ENCODE results near the gene RNF14. TPM values are rescaled to one million over a fixed set of nuclear protein-coding genes. Genes with fewer than 3 reads are reported as not detected.

Gene RNF14
- total RNA-seq, 2 experiments from 2014 or later: 44.9 to 45.4 TPM

GRCh38 chr5:141940695-141941271, 28.1 kb upstream of the RNF14 start:
- H3K9me3 Mint-ChIP-seq: no peaks in the 10 kb centered on the region
- no peaks in the 10 kb centered on the region for H3K27me3 Mint-ChIP-seq
- no peaks in the 10 kb centered on the region for H3K36me3 Mint-ChIP-seq
- H3K4me3 Mint-ChIP-seq: no peak overlapping the region
- no peaks in the 10 kb centered on the region for H3K4me1 Mint-ChIP-seq
- no peak overlapping the region for H3K27ac Mint-ChIP-seq
- no peak for DNase-seq

- DNase-seq: no peak
- Mint-ChIP-seq H3K36me3 (no peaks in the 10 kb centered on the region), H3K4me1 (no peaks in the 10 kb centered on the region), H3K9me3 (no peaks in the 10 kb centered on the region), H3K4me3 (no peak overlapping the region), H3K27me3 (no peaks in the 10 kb centered on the region), H3K27ac (no peak overlapping the region)
These were observed 27.6 kb upstream of the RNF14 start for GRCh38 chr5:141941307-141941706.

- no peak overlapping the region for H3K27ac Mint-ChIP-seq
- H3K4me1 Mint-ChIP-seq: no peaks in the 10 kb centered on the region
These were observed 27.1 kb upstream of the RNF14 start for GRCh38 chr5:141941779-141942178.

GRCh38 chr5:141942185-141942857, 26.6 kb upstream of the RNF14 start:
- Mint-ChIP-seq H3K27ac (no peak overlapping the region), H3K9me3 (no peaks in the 10 kb centered on the region), H3K4me1 (no peaks in the 10 kb centered on the region), H3K36me3 (no peaks in the 10 kb centered on the region), H3K27me3 (no peaks in the 10 kb centered on the region), H3K4me3 (no peak overlapping the region)
- DNase-seq: no peak

More at GRCh38 chr5:141941779-141942178, 27.1 kb upstream of the RNF14 start:
- Mint-ChIP-seq H3K27me3 (no peaks in the 10 kb centered on the region), H3K36me3 (no peaks in the 10 kb centered on the region), H3K4me3 (no peak overlapping the region), H3K9me3 (no peaks in the 10 kb centered on the region)
- no peak for DNase-seq

GRCh38 chr5:141944076-141944475, 24.8 kb upstream of the RNF14 start:
- no peaks in the 10 kb centered on the region for H3K27me3 Mint-ChIP-seq
- no peaks in the 10 kb centered on the region for H3K36me3 Mint-ChIP-seq
- H3K27ac Mint-ChIP-seq: no peak overlapping the region

GRCh38 chr5:141945511-141946051, 23.3 kb upstream of the RNF14 start:
- H3K4me1 Mint-ChIP-seq: peaks cover 3% of the 10 kb centered on the region

More at GRCh38 chr5:141944076-141944475, 24.8 kb upstream of the RNF14 start:
- no peaks in the 10 kb centered on the region for H3K4me1 Mint-ChIP-seq
- no peak overlapping the region for H3K4me3 Mint-ChIP-seq
- DNase-seq: no peak
- H3K9me3 Mint-ChIP-seq: no peaks in the 10 kb centered on the region

GRCh38 chr5:141947316-141947715, 21.6 kb upstream of the RNF14 start:
- Mint-ChIP-seq H3K36me3 (no peaks in the 10 kb centered on the region), H3K4me1 (peaks cover 12% of the 10 kb centered on the region), H3K27me3 (no peaks in the 10 kb centered on the region), H3K4me3 (no peak overlapping the region), H3K27ac (no peak overlapping the region), H3K9me3 (no peaks in the 10 kb centered on the region)
- DNase-seq: no peak

More at GRCh38 chr5:141945511-141946051, 23.3 kb upstream of the RNF14 start:
- DNase-seq: no peak
- no peak overlapping the region for H3K27ac Mint-ChIP-seq
- H3K36me3 Mint-ChIP-seq: no peaks in the 10 kb centered on the region
- no peaks in the 10 kb centered on the region for H3K9me3 Mint-ChIP-seq
- H3K27me3 Mint-ChIP-seq: no peaks in the 10 kb centered on the region
- H3K4me3 Mint-ChIP-seq: no peak overlapping the region

- no peak overlapping the region for H3K27ac Mint-ChIP-seq
- H3K36me3 Mint-ChIP-seq: no peaks in the 10 kb centered on the region
- H3K27me3 Mint-ChIP-seq: no peaks in the 10 kb centered on the region
- DNase-seq: no peak
- H3K9me3 Mint-ChIP-seq: no peaks in the 10 kb centered on the region
- H3K4me3 Mint-ChIP-seq: no peak overlapping the region
- peaks cover 12% of the 10 kb centered on the region for H3K4me1 Mint-ChIP-seq
These were observed 20.1 kb upstream of the RNF14 start for GRCh38 chr5:141948812-141949211.

- peaks cover 12% of the 10 kb centered on the region for H3K4me1 Mint-ChIP-seq
- H3K27me3 Mint-ChIP-seq: no peaks in the 10 kb centered on the region
- H3K27ac Mint-ChIP-seq: no peak overlapping the region
- no peaks in the 10 kb centered on the region for H3K36me3 Mint-ChIP-seq
- no peak for DNase-seq
- no peak overlapping the region for H3K4me3 Mint-ChIP-seq
- H3K9me3 Mint-ChIP-seq: no peaks in the 10 kb centered on the region
These were observed 19.4 kb upstream of the RNF14 start for GRCh38 chr5:141949511-141949910.

- H3K4me1 Mint-ChIP-seq: peaks cover 12% of the 10 kb centered on the region
- no peak for DNase-seq
- H3K4me3 Mint-ChIP-seq: no peak overlapping the region
- H3K27me3 Mint-ChIP-seq: no peaks in the 10 kb centered on the region
- no peak overlapping the region for H3K27ac Mint-ChIP-seq
- no peaks in the 10 kb centered on the region for H3K9me3 Mint-ChIP-seq
- no peaks in the 10 kb centered on the region for H3K36me3 Mint-ChIP-seq
These were observed 18.5 kb upstream of the RNF14 start for GRCh38 chr5:141950207-141951005.

- Mint-ChIP-seq H3K27ac (no peak overlapping the region), H3K27me3 (no peaks in the 10 kb centered on the region), H3K9me3 (no peaks in the 10 kb centered on the region), H3K4me1 (peaks cover 12% of the 10 kb centered on the region), H3K4me3 (no peak overlapping the region), H3K36me3 (no peaks in the 10 kb centered on the region)
- peak; percentile 52 for DNase-seq
These were observed 17.5 kb upstream of the RNF14 start for GRCh38 chr5:141951332-141951781.

GRCh38 chr5:141952020-141952419, 16.9 kb upstream of the RNF14 start:
- Mint-ChIP-seq H3K4me3 (no peak overlapping the region), H3K27me3 (no peaks in the 10 kb centered on the region), H3K9me3 (no peaks in the 10 kb centered on the region), H3K4me1 (peaks cover 12% of the 10 kb centered on the region), H3K27ac (no peak overlapping the region), H3K36me3 (no peaks in the 10 kb centered on the region)
- DNase-seq: no peak

GRCh38 chr5:141954194-141954593, 14.7 kb upstream of the RNF14 start:
- H3K9me3 Mint-ChIP-seq: no peaks in the 10 kb centered on the region
- no peak overlapping the region for H3K27ac Mint-ChIP-seq
- no peak overlapping the region for H3K4me3 Mint-ChIP-seq
- no peaks in the 10 kb centered on the region for H3K27me3 Mint-ChIP-seq
- peaks cover 3% of the 10 kb centered on the region for H3K36me3 Mint-ChIP-seq
- peaks cover 29% of the 10 kb centered on the region for H3K4me1 Mint-ChIP-seq
- no peak for DNase-seq

GRCh38 chr5:141957367-141957996, 11.4 kb upstream of the RNF14 start:
- no peak for DNase-seq
- H3K4me3 Mint-ChIP-seq: peak overlapping the region; percentile 80
- H3K27ac Mint-ChIP-seq: peak overlapping the region; percentile 79
- H3K27me3 Mint-ChIP-seq: no peaks in the 10 kb centered on the region
- H3K4me1 Mint-ChIP-seq: peaks cover 37% of the 10 kb centered on the region
- no peaks in the 10 kb centered on the region for H3K9me3 Mint-ChIP-seq
- peaks cover 3% of the 10 kb centered on the region for H3K36me3 Mint-ChIP-seq

- Mint-ChIP-seq H3K27ac (peak within 1 kb of the TSS; percentile 79), H3K4me1 (peaks cover 37% of the 10 kb centered on the region), H3K9me3 (no peaks in the 10 kb centered on the region), H3K36me3 (peaks cover 3% of the 10 kb centered on the region), H3K4me3 (peak within 1 kb of the TSS; percentile 80), H3K27me3 (no peaks in the 10 kb centered on the region)
- peak; percentile 37 for DNase-seq
These were observed 10.8 kb upstream of the RNF14 start, which contains the start of gene PCDH12 for GRCh38 chr5:141958113-141958512. PCDH12 (minus strand) TSS chr5:141958202; CDS start chr5:141957851, 351 bp downstream.

Measured in activated naive CD8-positive, alpha-beta T cell treated with anti-CD3 and anti-CD28 coated beads for 36 hours (primary cell).